ENCODE measurements around the gene SLC9A7.

Gene SLC9A7

GRCh38 chrX:46673620-46674359 lies 85.1 kb downstream of the SLC9A7 start:
- DNase-seq (ENCODE audit: extremely low read depth, insufficient read length), result no peak
- Histone ChIP-seq H3K4me3 (replicated peaks; ENCODE audit: low read depth, low read length) (no peak overlapping the region), H3K36me3 (ENCODE audit: control insufficient read depth, insufficient read depth, low read length) (peaks cover 1% of the 10 kb centered on the region; the same call in 1 of the 2 replicates), H3K27me3 (replicated peaks; ENCODE audit: control insufficient read depth, insufficient read depth, low read length) (no peaks in the 10 kb centered on the region)
- TF ChIP-seq CTCF (IDR thresholded peaks at IDR 0.05; ENCODE audit: insufficient read depth, low read length, poor library complexity, severe bottlenecking), result no peak

- H3K36me3 ChIP-seq (ENCODE audit: control insufficient read depth, insufficient read depth, low read length), result no peaks in the 10 kb centered on the region; the same call in 1 of the 2 replicates
- no peak overlapping the region for H3K4me3 ChIP-seq (replicated peaks; ENCODE audit: low read depth, low read length)
- no peak for TF ChIP-seq CTCF (IDR thresholded peaks at IDR 0.05; ENCODE audit: insufficient read depth, low read length, poor library complexity, severe bottlenecking)
- DNase-seq (ENCODE audit: extremely low read depth, insufficient read length), result no peak
- H3K27me3 ChIP-seq (replicated peaks; ENCODE audit: control insufficient read depth, insufficient read depth, low read length), result no peaks in the 10 kb centered on the region
These were observed 88.6 kb downstream of the SLC9A7 start for GRCh38 chrX:46670316-46670715.

DNA sequence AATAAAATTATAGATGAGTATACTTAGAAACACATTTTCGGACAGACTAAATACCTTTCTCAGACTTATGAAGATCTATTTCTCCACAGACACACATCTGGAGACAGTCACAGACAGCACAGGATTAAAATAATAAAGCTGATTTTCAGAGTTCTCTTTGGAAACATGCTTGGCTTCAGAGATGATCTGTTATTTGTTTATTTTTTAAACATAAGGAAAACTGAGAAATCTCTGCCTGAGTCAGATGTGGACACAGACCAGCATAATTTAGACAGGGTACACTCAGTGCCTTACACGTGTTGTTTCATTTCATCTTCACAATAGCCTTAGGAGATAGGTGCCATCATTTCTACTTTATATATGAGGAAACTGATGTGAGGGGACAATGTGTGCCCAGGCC lies 92.1 kb downstream of the SLC9A7 start:
- no peak for DNase-seq (ENCODE audit: extremely low read depth, insufficient read length)
- Histone ChIP-seq H3K4me3 (replicated peaks; ENCODE audit: low read depth, low read length) (no peak overlapping the region), H3K36me3 (ENCODE audit: control insufficient read depth, insufficient read depth, low read length) (no peaks in the 10 kb centered on the region; the same call in none of the 2 replicates), H3K27me3 (replicated peaks; ENCODE audit: control insufficient read depth, insufficient read depth, low read length) (no peaks in the 10 kb centered on the region)
- no peak for TF ChIP-seq CTCF (IDR thresholded peaks at IDR 0.05; ENCODE audit: insufficient read depth, low read length, poor library complexity, severe bottlenecking)

- Histone ChIP-seq H3K36me3 (ENCODE audit: control insufficient read depth, insufficient read depth, low read length) (no peaks in the 10 kb centered on the region; the same call in none of the 2 replicates), H3K4me3 (replicated peaks; ENCODE audit: low read depth, low read length) (no peak overlapping the region), H3K27me3 (replicated peaks; ENCODE audit: control insufficient read depth, insufficient read depth, low read length) (no peaks in the 10 kb centered on the region)
- no peak for TF ChIP-seq CTCF (IDR thresholded peaks at IDR 0.05; ENCODE audit: insufficient read depth, low read length, poor library complexity, severe bottlenecking)
- DNase-seq (ENCODE audit: extremely low read depth, insufficient read length), result no peak
These were observed 93.4 kb downstream of the SLC9A7 start for GRCh38 chrX:46665232-46666152.

DNA sequence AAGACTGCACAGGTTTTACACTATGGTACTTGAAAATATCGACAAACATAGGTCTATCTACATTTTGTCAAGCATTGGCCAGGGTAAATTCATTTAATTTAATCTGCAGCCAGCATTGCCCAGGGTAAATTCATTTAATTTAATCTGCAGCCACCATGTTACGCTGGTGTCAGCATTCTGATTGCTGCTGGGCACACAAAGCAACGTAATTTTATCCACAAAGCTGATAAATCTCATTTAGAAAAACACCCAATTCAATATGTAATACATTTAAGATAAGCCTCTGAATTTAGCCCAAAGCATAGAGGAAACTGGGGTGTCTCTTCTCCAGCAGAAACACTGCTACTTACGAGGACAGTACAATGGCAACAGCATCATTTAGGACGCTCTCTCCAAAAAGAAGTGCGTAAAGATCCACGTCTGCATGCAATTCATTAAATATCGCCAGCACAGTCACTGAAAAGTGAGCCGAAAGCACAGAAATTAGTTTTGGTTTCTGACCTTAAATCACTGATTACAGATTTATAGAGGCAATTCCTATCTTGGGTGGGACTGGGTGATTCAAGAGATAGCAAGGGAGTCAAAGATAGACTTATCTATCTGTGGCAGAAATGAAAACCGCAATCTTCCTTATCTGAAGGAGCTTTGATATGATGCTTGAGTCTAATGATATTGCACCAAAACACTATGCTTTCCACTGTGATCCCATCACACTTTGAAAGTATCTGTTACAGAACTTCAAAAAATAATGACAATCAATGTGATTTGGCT lies 96.5 kb downstream of the SLC9A7 start:
- H3K36me3 ChIP-seq (ENCODE audit: control insufficient read depth, insufficient read depth, low read length), result no peaks in the 10 kb centered on the region; the same call in none of the 2 replicates
- DNase-seq (ENCODE audit: extremely low read depth, insufficient read length), result no peak
- TF ChIP-seq CTCF (IDR thresholded peaks at IDR 0.05; ENCODE audit: insufficient read depth, low read length, poor library complexity, severe bottlenecking), result no peak

More for the DNA sequence above, 96.5 kb downstream of the SLC9A7 start:
- no peak overlapping the region for H3K4me3 ChIP-seq (replicated peaks; ENCODE audit: low read depth, low read length)
- no peaks in the 10 kb centered on the region for H3K27me3 ChIP-seq (replicated peaks; ENCODE audit: control insufficient read depth, insufficient read depth, low read length)

Measured in GM06990 (cell line).